ENCODE results near the gene CSH2. TPM values are rescaled to one million over a fixed set of nuclear protein-coding genes. Genes with fewer than 3 reads are reported as not detected.
"Not testable (repeated sequence)": the region's sequence is repeated elsewhere in the genome, so short reads cannot be mapped to it uniquely, and the experiment has no call there.

Gene CSH2
- total RNA-seq (not detected in 2 replicates), polyA plus RNA-seq (not detected in 2 replicates)

- not testable (repeated sequence) for H3K27me3 ChIP-seq; DNase-seq (ENCODE audit: low read depth in 1 of 2, low spot score in 1 of 2); H3K9me3 ChIP-seq (ENCODE audit: low read depth); H3K4me3 ChIP-seq; H3K27ac ChIP-seq; H3K36me3 ChIP-seq; H3K4me1 ChIP-seq (ENCODE audit: low read depth)
Measured at GRCh38 chr17:63873577-63873976, at the start of gene CSH2. Gene CSH2, minus strand, starts transcription at chr17:63873677. Its CDS starts 63 bp downstream, at chr17:63873614.

GRCh38 chr17:63922402-63922801 lies 48.9 kb upstream of the CSH2 start:
- not testable (repeated sequence) for DNase-seq (ENCODE audit: low read depth in 1 of 2, low spot score in 1 of 2); H3K4me3 ChIP-seq; H3K36me3 ChIP-seq; H3K27ac ChIP-seq; H3K9me3 ChIP-seq (ENCODE audit: low read depth); H3K27me3 ChIP-seq; H3K4me1 ChIP-seq (ENCODE audit: low read depth)

GRCh38 chr17:63920779-63921178 lies 47.3 kb upstream of the CSH2 start:
- not testable (repeated sequence) for H3K9me3 ChIP-seq (ENCODE audit: low read depth); H3K36me3 ChIP-seq; DNase-seq (ENCODE audit: low read depth in 1 of 2, low spot score in 1 of 2); H3K27me3 ChIP-seq; H3K4me1 ChIP-seq (ENCODE audit: low read depth); H3K4me3 ChIP-seq; H3K27ac ChIP-seq

- H3K4me1 ChIP-seq (ENCODE audit: low read depth); H3K36me3 ChIP-seq; H3K9me3 ChIP-seq (ENCODE audit: low read depth); DNase-seq (ENCODE audit: low read depth in 1 of 2, low spot score in 1 of 2); H3K27me3 ChIP-seq; H3K27ac ChIP-seq; H3K4me3 ChIP-seq: not testable (repeated sequence)
Measured at GRCh38 chr17:63920050-63920449, 46.6 kb upstream of the CSH2 start.

- Histone ChIP-seq H3K4me1 (ENCODE audit: low read depth) (no peaks in the 10 kb centered on the region), H3K4me3 (no peak overlapping the region)
- TF ChIP-seq CTCF (IDR thresholded peaks at IDR 0.05; ENCODE audit: low read depth, low read length): peak; percentile 92
Measured at GRCh38 chr17:63919311-63919723, 45.8 kb upstream of the CSH2 start.

GRCh38 chr17:63918789-63919305 lies 45.4 kb upstream of the CSH2 start, which contains the start of gene GH1:
Gene GH1, minus strand, starts transcription at chr17:63918839. Its CDS starts 63 bp downstream, at chr17:63918776.
- H3K27me3 ChIP-seq; H3K4me1 ChIP-seq (ENCODE audit: low read depth); H3K4me3 ChIP-seq; DNase-seq (ENCODE audit: low read depth in 1 of 2, low spot score in 1 of 2); H3K27ac ChIP-seq; H3K36me3 ChIP-seq; H3K9me3 ChIP-seq (ENCODE audit: low read depth): not testable (repeated sequence)

More at GRCh38 chr17:63919311-63919723, 45.8 kb upstream of the CSH2 start:
- H3K27me3 ChIP-seq: peaks cover under 1% of the 10 kb centered on the region
- H3K9me3 ChIP-seq (ENCODE audit: low read depth): no peaks in the 10 kb centered on the region
- H3K36me3 ChIP-seq: no peaks in the 10 kb centered on the region
- H3K27ac ChIP-seq: no peak overlapping the region
- DNase-seq (ENCODE audit: low read depth in 1 of 2, low spot score in 1 of 2): peak; percentile 61 to 73

- H3K27ac ChIP-seq: no peak overlapping the region
- H3K4me3 ChIP-seq: no peak overlapping the region
- DNase-seq (ENCODE audit: low read depth in 1 of 2, low spot score in 1 of 2): peak in 1 of 2 donors; percentile 8
- no peaks in the 10 kb centered on the region for H3K4me1 ChIP-seq (ENCODE audit: low read depth)
- peaks cover 4% of the 10 kb centered on the region for H3K27me3 ChIP-seq
- no peaks in the 10 kb centered on the region for H3K9me3 ChIP-seq (ENCODE audit: low read depth)
- H3K36me3 ChIP-seq: no peaks in the 10 kb centered on the region
- TF ChIP-seq CTCF (IDR thresholded peaks at IDR 0.05; ENCODE audit: low read depth, low read length): peak; percentile 9
Measured at GRCh38 chr17:63918305-63918704, 44.8 kb upstream of the CSH2 start.

GRCh38 chr17:63917646-63918045 lies 44.2 kb upstream of the CSH2 start:
- no peaks in the 10 kb centered on the region for H3K4me1 ChIP-seq (ENCODE audit: low read depth)
- no peaks in the 10 kb centered on the region for H3K36me3 ChIP-seq
- no peak overlapping the region for H3K27ac ChIP-seq
- H3K9me3 ChIP-seq (ENCODE audit: low read depth): no peaks in the 10 kb centered on the region
- H3K4me3 ChIP-seq: no peak overlapping the region
- no peak for DNase-seq (ENCODE audit: low read depth in 1 of 2, low spot score in 1 of 2)
- H3K27me3 ChIP-seq: peaks cover 4% of the 10 kb centered on the region
- TF ChIP-seq CTCF (IDR thresholded peaks at IDR 0.05; ENCODE audit: low read depth, low read length): no peak

GRCh38 chr17:63917206-63917605 lies 43.7 kb upstream of the CSH2 start:
- H3K27ac ChIP-seq; H3K4me3 ChIP-seq; H3K27me3 ChIP-seq; DNase-seq (ENCODE audit: low read depth in 1 of 2, low spot score in 1 of 2); H3K9me3 ChIP-seq (ENCODE audit: low read depth); H3K4me1 ChIP-seq (ENCODE audit: low read depth); H3K36me3 ChIP-seq: not testable (repeated sequence)
